A549 treated with CpdA at 1 μM for 4 hours (cell line): ENCODE data around the gene ZNF358. TPM values are rescaled to one million over a fixed set of nuclear protein-coding genes. Genes with fewer than 3 reads are reported as not detected.

Experiments used
- total RNA-seq: library from RNA; stranded (reverse); fragments of 200-300 nt; extraction: Qiagen RNA extraction; gene quantifications from 5 replicates; pipeline ENCODE4 v1.2.3, GENCODE V29; 2022; ENCODE audit warnings: low read depth

ZNF358 gene
- total RNA-seq = 15.9 to 19.3 TPM (median 18.7 TPM) in 5 replicates

DNA sequence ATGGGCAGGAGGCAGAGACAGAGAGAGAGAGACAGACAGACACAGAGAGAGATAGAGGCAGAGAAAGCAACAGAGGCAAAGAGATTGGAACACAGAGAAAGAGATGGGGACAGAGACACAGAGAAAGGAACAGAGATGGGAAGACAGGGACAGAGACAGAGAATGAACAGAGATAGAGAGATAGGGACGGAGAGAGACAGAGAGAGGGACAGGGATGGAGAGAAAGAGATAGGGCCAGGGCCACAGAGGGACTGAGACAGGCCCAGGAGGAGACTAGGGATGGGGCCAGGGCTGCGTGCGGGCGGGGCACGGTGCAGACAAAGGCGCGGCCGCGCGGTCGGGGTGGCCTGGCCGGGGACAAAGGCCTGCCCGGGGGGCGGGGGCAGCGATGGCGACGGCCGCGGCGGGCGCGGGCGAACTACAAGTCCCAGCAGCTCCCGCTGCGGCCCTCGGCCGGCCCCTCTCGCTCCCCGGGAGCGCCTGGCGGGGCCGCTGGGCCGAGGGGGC, at the start of gene ZNF358:
TSS of gene ZNF358 (plus strand) at position 459 of the 507 bp plus-strand sequence. CDS start 3,140 bp downstream, outside the sequence.

GRCh38 chr19:7488736-7489353, 27.1 kb upstream of the ZNF358 start, which contains the start of gene PEX11G:
TSS of gene PEX11G (minus strand) at chr19:7489035. CDS start at chr19:7489010, 25 bp downstream.

DNA sequence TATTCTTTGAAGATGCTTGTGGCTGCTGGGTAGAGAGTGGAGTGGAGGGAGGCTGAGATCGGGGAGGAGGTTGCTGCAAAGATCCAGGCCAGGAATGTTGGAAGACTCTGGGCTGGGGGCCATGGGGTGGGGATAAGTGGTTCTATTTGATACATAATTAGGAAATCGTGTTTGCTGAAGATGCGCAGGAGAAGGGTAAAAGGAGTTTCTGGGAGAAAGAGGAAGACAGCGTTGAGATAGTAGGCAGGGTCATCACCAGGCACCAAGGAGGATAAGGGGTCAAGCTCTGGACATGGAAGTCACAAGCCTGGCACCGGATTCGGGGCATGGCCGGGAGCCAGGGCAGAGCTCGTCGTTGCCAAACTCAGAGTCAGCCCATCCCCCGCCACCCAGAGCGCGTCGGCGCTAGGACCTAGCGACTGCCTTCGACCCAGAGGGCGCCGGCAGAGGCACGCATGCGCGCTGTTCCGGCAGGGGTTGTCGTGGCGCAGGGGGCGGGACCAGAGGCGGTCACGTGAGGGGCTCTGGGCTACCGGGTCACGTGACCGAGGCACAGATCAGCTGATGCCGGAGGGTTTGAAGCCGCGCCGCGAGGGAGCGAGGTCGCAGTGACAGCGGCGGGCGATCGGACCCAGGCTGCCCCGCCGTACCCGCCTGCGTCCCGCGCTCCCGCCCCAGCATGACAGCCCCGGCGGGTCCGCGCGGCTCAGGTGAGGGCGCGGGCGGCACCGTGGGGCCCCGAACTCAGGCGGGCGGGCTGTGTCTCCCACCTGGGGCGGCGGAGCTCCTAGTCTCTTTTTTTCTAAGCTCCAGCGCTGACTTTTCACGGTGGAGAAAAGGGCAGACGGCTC, 6.4 kb downstream of the ZNF358 start, which contains the start of gene MCOLN1:
TSS of gene MCOLN1 (plus strand) at position 553 of the 851 bp plus-strand sequence. CDS start at position 680, 127 bp downstream.

DNA sequence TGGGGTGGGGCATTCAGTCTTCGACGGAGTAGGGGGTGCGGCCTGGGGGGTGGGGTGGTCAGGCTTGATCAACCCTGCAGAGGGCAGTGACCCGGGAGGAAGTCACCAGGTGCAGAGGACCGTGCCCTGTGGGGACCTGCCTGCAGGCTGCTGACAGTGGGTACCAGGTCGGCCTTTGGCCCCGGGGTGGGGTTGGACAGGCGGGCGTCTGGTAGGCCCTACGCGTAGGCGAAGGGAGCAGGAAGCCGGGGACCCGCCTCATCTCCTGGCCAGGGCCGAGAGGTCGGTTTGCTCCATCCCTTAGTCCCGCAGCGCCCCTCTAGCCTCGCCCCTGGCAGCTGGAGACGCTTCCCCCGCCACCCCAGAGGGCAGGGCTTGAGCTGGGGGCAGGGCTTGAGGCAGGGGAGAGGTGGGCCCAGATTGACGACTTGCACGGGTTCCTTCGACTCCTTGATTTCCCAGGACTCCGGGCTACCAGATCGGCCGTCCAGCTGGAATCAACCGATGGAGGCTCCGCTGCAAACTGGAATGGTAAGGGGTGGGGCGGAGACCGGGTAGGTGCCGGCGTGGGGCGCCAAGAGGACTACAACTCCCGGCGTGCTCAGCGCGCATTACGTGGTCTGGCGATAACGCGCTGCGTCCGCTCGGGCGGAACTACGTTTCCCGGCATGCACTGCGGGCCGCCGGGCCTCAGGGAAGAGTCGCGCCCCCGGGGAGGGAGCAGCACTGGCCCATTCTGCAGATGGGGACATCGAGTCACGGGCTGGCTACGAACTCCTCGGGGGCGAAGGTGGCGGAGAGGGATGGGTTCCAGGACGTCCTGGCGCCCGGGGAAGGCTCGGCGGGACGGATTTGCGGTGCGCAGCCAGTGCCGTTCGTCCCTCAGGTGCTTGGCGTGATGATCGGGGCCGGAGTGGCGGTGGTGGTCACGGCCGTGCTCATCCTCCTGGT, 19.4 kb downstream of the ZNF358 start, which contains the start of gene PNPLA6:
TSS of gene PNPLA6 (plus strand) at position 671 of the 951 bp plus-strand sequence. CDS start at position 743, 72 bp downstream.

Other genes with a start within 250 kb of the ZNF358 start
- 1.9 to 2.8 TPM (median 2.2 TPM) in 5 replicates for gene INSR, start 221.7 kb upstream of the ZNF358 start, total RNA-seq
- gene ARHGEF18, start 167.2 kb upstream of the ZNF358 start, total RNA-seq = 39.0 to 55.5 TPM (median 48.0 TPM) in 5 replicates
- 1.6 to 2.6 TPM (median 2.1 TPM) in 5 replicates for gene PEX11G, start 27.1 kb upstream of the ZNF358 start, total RNA-seq
- 8.1 to 13.6 TPM (median 11.5 TPM) in 5 replicates for gene MCOLN1, start 6.5 kb downstream of the ZNF358 start, total RNA-seq
- gene PNPLA6, start 19.6 kb downstream of the ZNF358 start, total RNA-seq = 31.4 to 40.3 TPM (median 32.2 TPM) in 5 replicates
- 2.9 to 4.9 TPM (median 4.6 TPM) in 5 replicates for gene CAMSAP3, start 79.8 kb downstream of the ZNF358 start, total RNA-seq
- gene XAB2, start 113.4 kb downstream of the ZNF358 start, total RNA-seq = 22.6 to 28.9 TPM (median 26.4 TPM) in 5 replicates
- 52.5 to 80.8 TPM (median 53.6 TPM) in 5 replicates for gene PET100, start 113.7 kb downstream of the ZNF358 start, total RNA-seq
- 0.22 TPM in 1 of 5 replicates, not detected in the others for gene PCP2, start 117.6 kb downstream of the ZNF358 start, total RNA-seq
- 34.8 to 45.3 TPM (median 40.5 TPM) in 5 replicates for gene STXBP2, start 121.0 kb downstream of the ZNF358 start, total RNA-seq
- gene RETN, start 152.9 kb downstream of the ZNF358 start, total RNA-seq = not detected in 5 replicates
- gene MCEMP1, start 161.0 kb downstream of the ZNF358 start, total RNA-seq = not detected in 5 replicates
- 35.7 to 103 TPM (median 92.3 TPM) in 5 replicates for gene TRAPPC5, start 164.7 kb downstream of the ZNF358 start, total RNA-seq
- gene FCER2, start 186.0 kb downstream of the ZNF358 start, total RNA-seq = not detected in 5 replicates
- not detected in 5 replicates for gene CLEC4G, start 216.0 kb downstream of the ZNF358 start, total RNA-seq
- gene CD209, start 231.4 kb downstream of the ZNF358 start, total RNA-seq = not detected in 5 replicates
- 0.03 TPM in 1 of 5 replicates, not detected in the others for gene CLEC4M, start 247.1 kb downstream of the ZNF358 start, total RNA-seq